ENCODE results near the gene PLCL2. TPM values are rescaled to one million over a fixed set of nuclear protein-coding genes. Genes with fewer than 3 reads are reported as not detected.

The PLCL2 gene
- total RNA-seq, 1 experiment from 2014 or later = 0.07 TPM

DNA sequence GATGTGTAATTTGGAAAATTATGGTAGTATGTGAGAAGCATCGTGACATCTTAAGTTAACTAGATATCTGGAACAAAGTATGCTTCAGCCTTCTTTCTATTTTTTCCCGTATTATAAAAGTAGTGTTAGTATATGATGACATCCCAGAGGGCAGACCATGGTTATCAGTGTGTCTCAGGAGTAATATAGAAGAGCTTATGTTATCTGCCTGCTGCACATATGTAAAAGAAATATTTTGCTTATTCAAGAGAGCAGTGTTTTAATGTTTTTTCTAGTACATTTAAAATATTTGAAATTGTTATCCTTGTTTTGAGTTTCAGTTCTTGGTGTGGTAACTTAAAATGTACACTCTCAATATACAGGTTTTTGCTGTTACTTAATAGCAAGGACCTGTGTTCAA, 24.1 kb downstream of the PLCL2 start:
- Histone ChIP-seq H3K4me3 (ENCODE audit: low read depth, low read length) (no peak overlapping the region), H3K36me3 (ENCODE audit: control insufficient read depth, insufficient read depth, low read length) (no peaks in the 10 kb centered on the region), H3K27me3 (replicated peaks; ENCODE audit: control insufficient read depth, insufficient read depth, low read length) (no peaks in the 10 kb centered on the region), H3K4me1 (no peaks in the 10 kb centered on the region), H3K9me3 (no peaks in the 10 kb centered on the region)
- BruUV-seq (replicated peaks) = no TSS peak
- no peaks in the 10 kb centered on the region for H3K36me3 Mint-ChIP-seq (ENCODE audit: insufficient read depth, unreplicated experiment)
- CTCF ChIA-PET = no interaction called here
- H3K27me3 Mint-ChIP-seq (ENCODE audit: insufficient read depth, unreplicated experiment) = peaks cover 16% of the 10 kb centered on the region
- no peaks in the 10 kb centered on the region for H3K4me1 Mint-ChIP-seq (ENCODE audit: low read depth, unreplicated experiment)
- H3K9me3 Mint-ChIP-seq (ENCODE audit: unreplicated experiment) = no peaks in the 10 kb centered on the region
- intact Hi-C loops (cut with micrococcal nuclease; ENCODE audit: unreplicated experiment) = no loop called here
- no peak overlapping the region for H3K4me3 Mint-ChIP-seq (ENCODE audit: unreplicated experiment)
- DNase-seq = no peak
- TF ChIP-seq, protein P1, sequence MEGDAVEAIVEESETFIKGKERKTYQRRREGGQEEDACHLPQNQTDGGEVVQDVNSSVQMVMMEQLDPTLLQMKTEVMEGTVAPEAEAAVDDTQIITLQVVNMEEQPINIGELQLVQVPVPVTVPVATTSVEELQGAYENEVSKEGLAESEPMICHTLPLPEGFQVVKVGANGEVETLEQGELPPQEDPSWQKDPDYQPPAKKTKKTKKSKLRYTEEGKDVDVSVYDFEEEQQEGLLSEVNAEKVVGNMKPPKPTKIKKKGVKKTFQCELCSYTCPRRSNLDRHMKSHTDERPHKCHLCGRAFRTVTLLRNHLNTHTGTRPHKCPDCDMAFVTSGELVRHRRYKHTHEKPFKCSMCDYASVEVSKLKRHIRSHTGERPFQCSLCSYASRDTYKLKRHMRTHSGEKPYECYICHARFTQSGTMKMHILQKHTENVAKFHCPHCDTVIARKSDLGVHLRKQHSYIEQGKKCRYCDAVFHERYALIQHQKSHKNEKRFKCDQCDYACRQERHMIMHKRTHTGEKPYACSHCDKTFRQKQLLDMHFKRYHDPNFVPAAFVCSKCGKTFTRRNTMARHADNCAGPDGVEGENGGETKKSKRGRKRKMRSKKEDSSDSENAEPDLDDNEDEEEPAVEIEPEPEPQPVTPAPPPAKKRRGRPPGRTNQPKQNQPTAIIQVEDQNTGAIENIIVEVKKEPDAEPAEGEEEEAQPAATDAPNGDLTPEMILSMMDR (IDR thresholded peaks at IDR 0.05; ENCODE audit: insufficient read depth in 1 of 2, low read depth in 1 of 2, low read length in 1 of 2, severe bottlenecking in 1 of 2, unreplicated experiment in 1 of 2) = no peak
- POLR2A ChIA-PET = no interaction called here
- H3K27ac Mint-ChIP-seq (ENCODE audit: unreplicated experiment) = no peak overlapping the region

DNA sequence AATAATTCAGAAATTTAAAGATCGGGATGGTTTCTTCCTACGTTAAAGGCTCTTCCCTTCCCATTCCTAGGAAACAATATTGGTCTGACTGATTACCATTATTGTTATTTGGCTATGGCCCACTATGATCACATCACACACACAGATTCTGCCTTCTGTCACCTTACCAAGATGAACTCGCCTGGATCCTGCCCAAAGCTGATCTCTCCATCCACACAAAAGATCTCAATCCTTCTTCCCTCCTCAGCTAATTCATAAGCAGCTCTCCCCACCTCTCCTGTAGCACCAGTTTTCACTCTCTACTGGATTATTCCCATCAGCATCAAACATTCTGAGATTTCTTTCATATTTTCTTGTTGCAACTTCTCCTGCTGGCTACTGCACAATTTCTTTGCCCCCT, 25.0 kb downstream of the PLCL2 start:
- TF ChIP-seq, protein P1 (IDR thresholded peaks at IDR 0.05; ENCODE audit: insufficient read depth in 1 of 2, low read depth in 1 of 2, low read length in 1 of 2, severe bottlenecking in 1 of 2, unreplicated experiment in 1 of 2) = no peak
- Histone ChIP-seq H3K27me3 (replicated peaks; ENCODE audit: control insufficient read depth, insufficient read depth, low read length) (no peaks in the 10 kb centered on the region), H3K9me3 (no peaks in the 10 kb centered on the region), H3K4me1 (no peaks in the 10 kb centered on the region), H3K4me3 (ENCODE audit: low read depth, low read length) (no peak overlapping the region), H3K36me3 (ENCODE audit: control insufficient read depth, insufficient read depth, low read length) (no peaks in the 10 kb centered on the region)
- no TSS peak for BruUV-seq (replicated peaks)
- H3K36me3 Mint-ChIP-seq (ENCODE audit: insufficient read depth, unreplicated experiment) = no peaks in the 10 kb centered on the region
- CTCF ChIA-PET = no interaction called here
- H3K27me3 Mint-ChIP-seq (ENCODE audit: insufficient read depth, unreplicated experiment) = peaks cover 18% of the 10 kb centered on the region
- intact Hi-C loops (cut with micrococcal nuclease; ENCODE audit: unreplicated experiment) = no loop called here
- DNase-seq = no peak
- no peaks in the 10 kb centered on the region for H3K4me1 Mint-ChIP-seq (ENCODE audit: low read depth, unreplicated experiment)
- H3K27ac Mint-ChIP-seq (ENCODE audit: unreplicated experiment) = no peak overlapping the region
- POLR2A ChIA-PET = no interaction called here
- no peaks in the 10 kb centered on the region for H3K9me3 Mint-ChIP-seq (ENCODE audit: unreplicated experiment)
- H3K4me3 Mint-ChIP-seq (ENCODE audit: unreplicated experiment) = no peak overlapping the region

DNA sequence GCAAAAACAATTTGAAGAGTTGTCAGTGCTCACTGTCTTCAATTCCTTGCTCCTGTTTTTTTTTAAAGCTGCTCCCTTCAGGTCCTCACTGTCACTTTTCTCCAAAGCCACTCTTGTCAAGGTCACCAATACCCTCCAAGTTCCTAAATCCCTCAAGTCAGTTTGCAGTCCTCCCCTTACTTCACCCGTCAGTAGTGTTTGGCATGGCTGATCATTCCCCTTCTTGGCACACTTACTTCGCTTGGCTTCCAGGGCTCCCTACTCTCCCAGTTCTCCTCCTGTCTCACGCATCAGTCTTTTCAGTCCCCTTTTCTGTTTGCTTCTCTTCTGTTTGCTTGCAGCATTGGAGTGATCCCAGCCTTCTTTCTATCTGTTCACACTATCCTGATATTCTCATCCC, 25.5 kb downstream of the PLCL2 start:
- no peaks in the 10 kb centered on the region for H3K4me1 ChIP-seq
- BruUV-seq (replicated peaks) = no TSS peak
- peaks cover 18% of the 10 kb centered on the region for H3K27me3 Mint-ChIP-seq (ENCODE audit: insufficient read depth, unreplicated experiment)
- POLR2A ChIA-PET = no interaction called here
- no peaks in the 10 kb centered on the region for H3K36me3 ChIP-seq (ENCODE audit: control insufficient read depth, insufficient read depth, low read length)
- H3K36me3 Mint-ChIP-seq (ENCODE audit: insufficient read depth, unreplicated experiment) = no peaks in the 10 kb centered on the region
- no peak overlapping the region for H3K4me3 ChIP-seq (ENCODE audit: low read depth, low read length)
- H3K4me3 Mint-ChIP-seq (ENCODE audit: unreplicated experiment) = no peak overlapping the region
- no peaks in the 10 kb centered on the region for H3K4me1 Mint-ChIP-seq (ENCODE audit: low read depth, unreplicated experiment)
- H3K27me3 ChIP-seq (replicated peaks; ENCODE audit: control insufficient read depth, insufficient read depth, low read length) = no peaks in the 10 kb centered on the region
- intact Hi-C loops (cut with micrococcal nuclease; ENCODE audit: unreplicated experiment) = no loop called here
- no peak for DNase-seq
- H3K9me3 Mint-ChIP-seq (ENCODE audit: unreplicated experiment) = no peaks in the 10 kb centered on the region
- TF ChIP-seq, protein P1 (IDR thresholded peaks at IDR 0.05; ENCODE audit: insufficient read depth in 1 of 2, low read depth in 1 of 2, low read length in 1 of 2, severe bottlenecking in 1 of 2, unreplicated experiment in 1 of 2) = no peak
- H3K9me3 ChIP-seq = no peaks in the 10 kb centered on the region
- CTCF ChIA-PET = no interaction called here
- H3K27ac Mint-ChIP-seq (ENCODE audit: unreplicated experiment) = no peak overlapping the region
